Loucy (cell line): Measurements from ENCODE around the gene STUM.

ENCODE experiments used
- CTCF ChIP-seq: fragments of 200-600 bp; sonication (generic); conservative IDR thresholded peaks from 2 replicates; pipeline ENCODE4 v1.5.1; 2014; ENCODE audit warnings: mild to moderate bottlenecking, antibody characterized with exemption, low read length
- EZH2phosphoT487 ChIP-seq: fragments of 200-600 bp; IDR thresholded peaks from 2 replicates; pipeline ENCODE4 v1.6.1; 2018; ENCODE audit warnings: antibody characterized with exemption, mild to moderate bottlenecking, moderate library complexity, borderline replicate concordance

DNA sequence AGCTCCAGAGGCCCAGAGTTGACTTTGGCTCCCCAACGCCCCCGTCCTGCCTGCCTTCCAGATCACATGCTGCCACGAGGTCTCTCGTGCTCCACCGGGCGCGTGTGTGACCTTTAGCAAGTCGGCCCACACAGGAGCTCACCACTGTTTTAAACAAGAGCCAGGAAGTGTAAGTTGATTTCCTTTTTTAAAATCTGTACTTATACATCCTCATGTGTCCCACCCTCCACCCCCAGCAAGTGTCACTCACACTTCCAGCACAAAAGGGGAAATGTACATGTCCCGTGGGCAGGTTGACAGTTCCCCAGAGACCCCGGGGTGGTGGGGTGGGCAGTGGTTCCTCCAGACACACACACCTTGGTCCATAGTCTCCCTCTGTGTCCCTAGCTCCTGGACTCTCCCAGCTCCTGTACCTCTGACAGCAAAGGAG lies 84.4 kb downstream of the STUM start:
- TF ChIP-seq CTCF (no peak), EZH2phosphoT487 (no peak)
